Fibroblast of lung (primary cell): Measurements from ENCODE around the gene XK. TPM values are rescaled to one million over a fixed set of nuclear protein-coding genes. Genes with fewer than 3 reads are reported as not detected.

ENCODE experiments used
- DNase-seq, 2 donors: peaks; one replicate each; pipeline versions ENCODE4 v3.0.0 to v3.0.0-alpha.2; 2010; ENCODE audit warnings: low read depth in 2 of 2
- H2AFZ ChIP-seq: 2 replicates; pipeline ENCODE4 v1.5.1; 2012; ENCODE audit warnings: low read length, control low read depth, inconsistent platforms
- H3K27ac ChIP-seq: 2 replicates; pipeline ENCODE4 v1.5.1; 2011; ENCODE audit warnings: low read length, control low read depth; ENCODE audit not compliant: insufficient read depth
- H3K27me3 ChIP-seq: 2 replicates; pipeline ENCODE4 v1.5.1; 2011; ENCODE audit warnings: mild to moderate bottlenecking, low read length; ENCODE audit not compliant: control insufficient read depth, insufficient read depth
- H3K36me3 ChIP-seq: 2 replicates; pipeline ENCODE4 v1.5.1; 2011; ENCODE audit warnings: low read length; ENCODE audit not compliant: control insufficient read depth, insufficient read depth
- H3K4me1 ChIP-seq: 2 replicates; pipeline ENCODE4 v1.5.1; 2011; ENCODE audit warnings: low read length; ENCODE audit not compliant: control insufficient read depth, insufficient read depth; ENCODE audit errors: extremely low read depth
- H3K4me2 ChIP-seq: 2 replicates; pipeline ENCODE4 v1.5.1; 2011; ENCODE audit warnings: low read length, control low read depth; ENCODE audit not compliant: insufficient read depth; ENCODE audit errors: extremely low read depth
- H3K4me3 ChIP-seq, 4 experiments: fragments of 200-600 bp in 1 of 4; sonication (generic) in 1 of 4; replicated peaks in 1 of 4; 2 replicates each; pipeline ENCODE4 v1.5.1; 2011 to 2016; ENCODE audit warnings: low read length in 4 of 4, low read depth in 3 of 4, mild to moderate bottlenecking in 3 of 4, control low read depth in 2 of 4, inconsistent platforms in 1 of 4, mixed read lengths in 1 of 4; ENCODE audit not compliant: insufficient read depth in 1 of 4; ENCODE audit errors: control extremely low read depth in 1 of 4
- H3K79me2 ChIP-seq: 2 replicates; pipeline ENCODE4 v1.5.1; 2012; ENCODE audit warnings: mild to moderate bottlenecking, low read length, inconsistent platforms; ENCODE audit not compliant: control insufficient read depth, insufficient read depth
- H3K9ac ChIP-seq: 2 replicates; pipeline ENCODE4 v1.5.1; 2011; ENCODE audit warnings: mild to moderate bottlenecking, low read length, control low read depth; ENCODE audit not compliant: insufficient read depth
- H3K9me3 ChIP-seq: 2 replicates; pipeline ENCODE4 v1.5.1; 2012; ENCODE audit warnings: low read depth, low read length; ENCODE audit not compliant: control insufficient read depth, insufficient read depth
- H4K20me1 ChIP-seq: 2 replicates; pipeline ENCODE4 v1.5.1; 2011; ENCODE audit warnings: low read length; ENCODE audit not compliant: control insufficient read depth, insufficient read depth; ENCODE audit errors: extremely low read depth
- EZH2 ChIP-seq: IDR thresholded peaks from 2 replicates; pipeline ENCODE4 v1.5.1; 2012; ENCODE audit warnings: low read length, control low read depth, mild to moderate bottlenecking; ENCODE audit errors: missing control alignments
- polyA plus RNA-seq, 2 donors: library from polyadenylated mRNA; depleted of rRNA in 1 of 2; stranded (reverse) in 1 of 2; unstranded in 1 of 2; fragments of >200 nt; gene quantifications; 2 replicates each; pipeline ENCODE4 v1.2.1, GENCODE V29; 2011 to 2012; ENCODE audit warnings: missing spikeins in 1 of 2
- total RNA-seq: library from RNA; depleted of rRNA; stranded (reverse); fragments of >200 nt; gene quantifications from 2 replicates; pipeline ENCODE4 v1.2.1, GENCODE V29; 2014
- TF ChIP-seq, protein P1 (sequence below), 2 donors: IDR thresholded peaks in 1 of 2; conservative IDR thresholded peaks in 1 of 2; 1 replicate in 1 of 2; 2 replicates in 1 of 2; pipeline ENCODE4 v1.5.1; 2011 to 2012; ENCODE audit warnings: low read length in 2 of 2, control low read depth in 1 of 2, inconsistent platforms in 1 of 2, low read depth in 1 of 2, mild to moderate bottlenecking in 1 of 2

XK gene
- total and polyA plus RNA-seq, 2 donors (not counting 1 experiment from before 2014, with no cell fraction given), result 0.03 to 0.17 TPM

DNA sequence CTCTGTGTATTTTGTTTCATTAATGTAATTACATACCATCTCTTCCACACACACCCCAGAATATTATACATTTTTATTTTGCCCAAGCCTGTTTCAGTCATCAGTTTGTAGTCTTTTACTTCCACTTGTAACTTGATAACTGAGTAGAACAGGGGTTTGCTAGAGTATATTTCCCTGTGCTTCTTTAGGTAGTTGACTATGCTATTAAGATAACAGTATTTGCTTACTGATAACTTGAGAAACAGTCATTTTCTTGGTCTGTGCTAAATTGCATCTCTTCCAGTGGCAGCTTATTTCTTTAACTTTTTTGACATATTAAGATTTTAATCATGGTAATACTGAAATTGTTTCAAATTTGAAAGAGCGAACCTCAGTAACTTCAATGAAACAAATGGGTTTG lies 7.0 kb upstream of the XK start:
- H3K4me3 ChIP-seq, result no peak overlapping the region
- no peaks in the 10 kb centered on the region for H4K20me1 ChIP-seq
- no peak overlapping the region for H3K9ac ChIP-seq
- no peak for DNase-seq
- no peak overlapping the region for H3K4me2 ChIP-seq
- H2AFZ ChIP-seq, result no peak overlapping the region
- H3K27ac ChIP-seq, result no peak overlapping the region
- TF ChIP-seq, protein P1, sequence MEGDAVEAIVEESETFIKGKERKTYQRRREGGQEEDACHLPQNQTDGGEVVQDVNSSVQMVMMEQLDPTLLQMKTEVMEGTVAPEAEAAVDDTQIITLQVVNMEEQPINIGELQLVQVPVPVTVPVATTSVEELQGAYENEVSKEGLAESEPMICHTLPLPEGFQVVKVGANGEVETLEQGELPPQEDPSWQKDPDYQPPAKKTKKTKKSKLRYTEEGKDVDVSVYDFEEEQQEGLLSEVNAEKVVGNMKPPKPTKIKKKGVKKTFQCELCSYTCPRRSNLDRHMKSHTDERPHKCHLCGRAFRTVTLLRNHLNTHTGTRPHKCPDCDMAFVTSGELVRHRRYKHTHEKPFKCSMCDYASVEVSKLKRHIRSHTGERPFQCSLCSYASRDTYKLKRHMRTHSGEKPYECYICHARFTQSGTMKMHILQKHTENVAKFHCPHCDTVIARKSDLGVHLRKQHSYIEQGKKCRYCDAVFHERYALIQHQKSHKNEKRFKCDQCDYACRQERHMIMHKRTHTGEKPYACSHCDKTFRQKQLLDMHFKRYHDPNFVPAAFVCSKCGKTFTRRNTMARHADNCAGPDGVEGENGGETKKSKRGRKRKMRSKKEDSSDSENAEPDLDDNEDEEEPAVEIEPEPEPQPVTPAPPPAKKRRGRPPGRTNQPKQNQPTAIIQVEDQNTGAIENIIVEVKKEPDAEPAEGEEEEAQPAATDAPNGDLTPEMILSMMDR (conservative IDR thresholded peaks at IDR 0.05 in 1 of 2, IDR thresholded peaks at IDR 0.05 in 1 of 2; ENCODE audit: low read depth in 1 of 2, low read length in 2 of 2), result no peak
- TF ChIP-seq EZH2, result no peak
- no peaks in the 10 kb centered on the region for H3K9me3 ChIP-seq
- no peaks in the 10 kb centered on the region for H3K79me2 ChIP-seq
- no peaks in the 10 kb centered on the region for H3K36me3 ChIP-seq
- H3K27me3 ChIP-seq, result no peaks in the 10 kb centered on the region
- H3K4me1 ChIP-seq, result no peaks in the 10 kb centered on the region

DNA sequence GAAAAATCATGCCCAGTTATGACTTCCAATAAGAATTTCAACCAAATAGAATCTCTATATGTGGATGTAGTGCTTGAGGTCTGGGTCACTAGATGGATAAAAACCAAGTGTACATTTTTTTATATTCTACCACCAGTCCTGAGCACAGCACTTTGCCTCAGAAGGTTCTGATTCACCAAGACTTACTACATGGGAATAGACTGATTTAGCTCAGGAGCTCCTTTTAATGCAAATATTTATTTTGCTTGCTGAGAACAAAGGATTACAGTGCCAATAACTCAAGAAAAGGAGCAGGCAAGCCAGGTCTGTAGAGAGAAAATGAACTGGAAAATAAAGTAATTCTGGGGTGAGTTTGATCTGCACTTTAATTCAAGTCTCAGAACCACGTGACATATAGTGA lies 6.4 kb upstream of the XK start:
- Histone ChIP-seq H3K36me3 (no peaks in the 10 kb centered on the region), H3K9me3 (no peaks in the 10 kb centered on the region), H3K4me1 (no peaks in the 10 kb centered on the region), H3K27ac (no peak overlapping the region), H3K9ac (no peak overlapping the region), H4K20me1 (no peaks in the 10 kb centered on the region), H3K79me2 (no peaks in the 10 kb centered on the region), H3K27me3 (no peaks in the 10 kb centered on the region), H2AFZ (no peak overlapping the region), H3K4me2 (no peak overlapping the region), H3K4me3 (no peak overlapping the region)
- no peak for TF ChIP-seq EZH2
- TF ChIP-seq, protein P1 (conservative IDR thresholded peaks at IDR 0.05 in 1 of 2, IDR thresholded peaks at IDR 0.05 in 1 of 2; ENCODE audit: low read depth in 1 of 2, low read length in 2 of 2), result no peak
- DNase-seq, result no peak

DNA sequence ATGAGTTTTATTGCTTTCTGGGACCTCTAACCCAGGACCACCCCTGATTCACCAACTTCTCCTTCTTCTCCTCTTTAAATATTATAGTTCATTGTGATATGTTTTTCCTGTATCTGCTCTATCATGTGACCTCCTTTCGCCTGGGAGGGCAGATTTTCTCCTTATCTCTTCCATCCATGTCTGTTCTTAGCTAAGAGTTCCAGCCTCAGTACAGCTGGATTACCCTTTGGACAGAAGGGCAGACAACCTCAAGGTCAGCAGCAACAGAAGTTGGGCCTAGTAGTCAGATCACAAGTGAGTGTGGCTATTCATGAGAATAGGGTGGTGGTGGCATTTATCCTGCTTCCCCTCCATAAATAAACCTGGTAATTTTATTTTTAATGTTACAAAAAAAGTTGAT lies 5.7 kb upstream of the XK start:
- H2AFZ ChIP-seq, result no peak overlapping the region

More for the DNA sequence above, 5.7 kb upstream of the XK start:
- no peaks in the 10 kb centered on the region for H3K9me3 ChIP-seq
- H3K27ac ChIP-seq, result no peak overlapping the region
- no peak for TF ChIP-seq EZH2
- TF ChIP-seq, protein P1 (conservative IDR thresholded peaks at IDR 0.05 in 1 of 2, IDR thresholded peaks at IDR 0.05 in 1 of 2; ENCODE audit: low read depth in 1 of 2, low read length in 2 of 2), result no peak
- no peaks in the 10 kb centered on the region for H3K27me3 ChIP-seq
- no peaks in the 10 kb centered on the region for H3K79me2 ChIP-seq
- H3K9ac ChIP-seq, result no peak overlapping the region
- H3K36me3 ChIP-seq, result no peaks in the 10 kb centered on the region
- no peaks in the 10 kb centered on the region for H4K20me1 ChIP-seq
- H3K4me1 ChIP-seq, result no peaks in the 10 kb centered on the region
- DNase-seq, result no peak
- H3K4me2 ChIP-seq, result no peak overlapping the region
- H3K4me3 ChIP-seq, result no peak overlapping the region
